ENCODE results near the gene CCDC57.
A peak's percentile ranks its signal among the peaks of the same experiment; 100 is the strongest.
"Not testable (repeated sequence)": the region's sequence is repeated elsewhere in the genome, so short reads cannot be mapped to it uniquely, and the experiment has no call there.

The CCDC57 gene

DNA sequence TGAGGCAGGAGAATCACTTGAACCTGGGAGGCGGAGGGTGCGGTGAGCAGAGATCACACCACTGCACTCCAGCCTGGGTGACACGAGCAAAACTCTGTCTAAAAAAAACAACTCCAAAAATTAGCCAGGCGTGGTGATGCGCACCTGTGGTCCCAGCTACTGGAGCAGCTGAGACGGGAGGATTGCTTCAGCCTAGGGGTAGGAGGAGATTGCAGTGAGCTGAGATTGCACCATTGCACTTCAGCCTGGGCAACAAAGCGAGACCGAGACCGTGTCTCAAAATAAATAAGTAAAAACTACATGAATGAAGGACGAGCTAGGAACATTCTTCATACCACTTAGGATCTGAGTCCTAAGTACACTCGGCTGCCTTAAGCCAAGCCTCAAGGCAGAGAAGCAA lies 35.4 kb downstream of the CCDC57 start:
- no peak for DNase-seq (ENCODE audit: low read depth, low spot score)

DNA sequence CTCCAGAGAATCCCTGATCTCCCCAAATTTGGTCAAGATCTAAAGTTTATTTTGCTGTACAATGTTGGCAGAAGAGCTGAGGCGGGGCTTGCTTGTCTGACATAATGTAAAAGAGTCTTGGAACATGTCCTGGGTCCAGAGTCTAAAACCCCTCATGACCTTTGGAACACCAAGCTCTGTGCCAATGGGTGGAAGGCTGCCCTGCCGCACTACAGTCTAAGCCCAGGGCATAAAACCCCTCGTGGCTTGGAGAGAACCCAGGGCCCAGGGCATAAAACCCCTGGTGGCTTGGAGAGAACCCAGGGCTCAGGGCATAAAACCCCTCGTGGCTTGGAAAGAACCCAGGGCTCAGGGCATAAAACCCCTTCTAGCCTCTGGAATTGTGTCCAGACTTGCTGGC lies 36.7 kb downstream of the CCDC57 start:
- no peak for DNase-seq (ENCODE audit: low read depth, low spot score)

DNA sequence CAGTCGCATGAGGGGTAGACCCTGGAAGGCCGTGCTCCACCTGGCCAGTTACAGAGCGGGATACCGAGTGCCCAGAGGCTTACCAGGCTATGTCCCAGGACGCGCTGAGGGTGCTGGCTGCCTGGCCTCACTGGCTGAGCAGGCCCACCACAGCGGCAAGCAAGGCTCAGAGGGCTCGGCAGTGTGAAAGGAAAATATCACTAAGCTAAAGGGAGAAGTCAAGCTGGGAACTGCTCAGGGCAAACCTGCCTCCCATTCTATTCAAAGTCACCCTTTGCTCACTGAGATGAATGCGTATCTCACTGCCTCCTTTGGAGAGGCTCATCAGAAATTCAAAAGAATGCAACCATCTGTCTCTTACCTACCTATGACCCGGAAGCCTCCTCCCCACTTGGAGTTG lies 37.4 kb downstream of the CCDC57 start:
- DNase-seq (ENCODE audit: low read depth, low spot score), result no peak

DNA sequence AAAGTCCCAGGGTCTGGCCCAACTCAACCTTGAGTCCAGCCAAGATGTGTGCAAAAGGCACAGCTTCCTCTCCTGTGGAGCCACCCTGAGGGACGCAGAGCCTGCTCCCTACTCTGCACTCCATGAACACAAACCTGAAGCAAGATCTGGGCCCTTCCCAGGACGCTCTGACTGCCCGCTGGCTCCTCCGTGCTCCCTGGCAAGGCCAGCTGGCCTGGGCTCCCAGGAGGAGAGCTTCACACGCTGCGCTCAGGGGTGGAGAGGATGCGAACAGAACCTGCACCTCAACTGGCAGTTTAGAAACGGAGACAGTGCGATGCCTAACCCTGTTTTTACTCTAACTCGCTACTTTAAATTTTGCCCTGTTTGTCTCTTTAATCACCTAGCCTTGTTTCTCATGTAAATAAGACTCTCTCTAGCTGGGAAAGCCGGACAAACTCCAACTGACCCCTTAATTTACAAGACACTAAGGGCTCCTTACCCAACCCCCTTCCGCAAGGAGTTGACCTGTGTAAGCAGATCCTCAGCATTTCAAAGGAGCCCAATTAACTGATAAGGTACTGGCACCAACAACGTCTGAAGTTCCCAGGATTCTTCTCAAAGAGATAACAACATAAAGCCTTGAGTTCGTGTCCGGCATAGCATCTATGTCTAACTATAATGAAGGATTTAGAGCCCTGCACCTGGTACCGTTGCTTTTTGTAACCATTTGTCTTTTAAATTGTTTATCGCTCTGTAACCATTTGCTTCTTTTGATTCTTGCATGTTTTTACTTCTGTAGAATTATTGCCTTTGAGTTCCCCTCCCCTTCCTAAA lies 38.4 kb downstream of the CCDC57 start:
- not testable (repeated sequence) for DNase-seq (ENCODE audit: low read depth, low spot score)

DNA sequence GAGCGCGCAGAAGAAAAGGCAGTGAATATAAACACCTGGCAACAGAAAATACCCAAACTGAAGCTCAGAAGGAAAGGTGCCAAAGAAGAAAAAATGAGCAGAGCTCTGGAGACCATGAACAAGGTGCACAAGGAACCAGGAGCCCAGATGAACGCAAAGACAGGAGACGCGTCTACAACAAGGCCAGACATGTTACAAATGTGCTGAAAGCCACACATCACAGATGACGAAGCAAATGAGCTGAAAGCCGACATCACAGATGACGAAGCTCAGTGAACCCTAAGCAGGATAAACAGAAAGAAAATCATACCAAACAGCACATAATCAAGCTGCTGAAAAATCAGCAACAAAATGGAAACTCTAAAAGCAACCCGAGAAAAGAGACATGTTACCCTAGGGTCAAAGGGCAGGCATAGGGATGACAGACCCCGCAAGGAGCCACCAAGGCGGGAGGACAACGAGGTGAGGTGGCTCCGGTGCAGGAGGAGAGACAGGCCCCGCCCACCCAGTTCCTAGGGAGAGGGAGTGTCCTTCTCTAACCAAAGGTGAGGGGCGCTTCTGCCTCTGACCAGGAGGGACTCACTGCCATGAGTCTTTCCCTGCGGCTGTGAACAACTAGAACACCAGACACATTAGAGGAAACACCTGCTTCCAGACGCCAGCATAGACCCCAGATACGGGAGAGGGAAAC lies 39.1 kb downstream of the CCDC57 start:
- no peak for DNase-seq (ENCODE audit: low read depth, low spot score)

DNA sequence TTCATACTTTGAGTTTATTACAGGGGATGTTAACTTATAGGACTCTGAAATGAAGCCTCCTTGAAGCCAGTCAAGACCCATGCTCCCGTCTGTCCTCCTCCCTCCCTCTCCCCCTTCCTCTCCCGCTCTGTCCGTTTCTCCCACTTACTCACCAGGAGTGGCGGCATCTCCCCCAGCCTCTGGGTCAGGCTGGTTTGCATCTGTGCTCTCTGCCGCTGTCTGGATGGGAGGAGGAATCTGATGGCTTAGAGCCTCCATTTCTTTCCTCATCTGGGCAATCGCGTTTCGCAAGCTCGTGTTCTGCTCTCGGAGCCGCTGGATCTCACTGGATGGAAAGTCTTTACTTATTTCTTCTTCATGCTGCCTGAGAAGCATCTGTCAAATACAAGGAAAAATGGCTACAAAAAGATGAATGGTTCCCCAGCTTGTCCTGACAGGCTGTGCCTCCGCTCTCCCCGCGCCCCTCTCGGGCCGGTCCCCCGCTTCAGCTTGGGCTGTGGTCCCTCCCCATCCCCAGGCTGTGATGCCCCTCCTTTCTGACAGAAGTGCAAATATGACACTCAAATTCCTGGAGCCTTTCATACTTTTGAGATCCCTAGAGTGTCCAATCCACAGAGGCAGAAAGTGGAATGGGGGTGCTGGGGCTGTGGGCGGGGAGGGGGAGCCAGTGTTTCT lies 40.0 kb downstream of the CCDC57 start:
- DNase-seq (ENCODE audit: low read depth, low spot score), result no peak

DNA sequence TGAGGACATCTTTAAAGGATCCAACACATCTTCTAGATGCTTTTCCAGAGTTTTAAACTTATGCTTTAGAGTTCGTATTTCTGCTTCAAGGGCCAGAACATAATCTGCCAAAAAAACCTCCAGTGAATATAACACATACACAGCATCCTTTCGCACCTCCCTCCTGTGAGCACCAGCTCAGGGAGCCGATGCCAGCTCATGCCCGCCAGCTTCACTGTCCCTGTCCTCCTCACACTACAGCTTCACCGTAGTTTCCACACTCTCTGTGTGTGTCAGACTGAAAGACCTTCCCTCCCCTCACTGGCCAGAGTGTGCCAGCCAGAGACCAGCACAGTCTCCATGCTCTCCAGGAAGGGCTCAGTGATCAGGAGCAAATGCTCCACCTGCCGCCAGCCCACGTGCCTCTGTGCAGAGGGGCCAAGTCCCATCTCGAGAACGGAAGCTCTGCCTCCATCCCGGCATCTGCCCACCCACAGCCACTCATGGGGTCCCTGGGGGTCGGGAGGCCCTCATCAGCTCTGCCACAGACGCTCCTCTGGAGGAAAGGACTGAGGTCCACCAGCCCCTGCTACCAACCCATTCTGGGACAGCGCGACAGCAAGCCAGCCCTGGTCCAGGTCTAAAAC lies 40.8 kb downstream of the CCDC57 start:
- no peak for DNase-seq (ENCODE audit: low read depth, low spot score)

DNA sequence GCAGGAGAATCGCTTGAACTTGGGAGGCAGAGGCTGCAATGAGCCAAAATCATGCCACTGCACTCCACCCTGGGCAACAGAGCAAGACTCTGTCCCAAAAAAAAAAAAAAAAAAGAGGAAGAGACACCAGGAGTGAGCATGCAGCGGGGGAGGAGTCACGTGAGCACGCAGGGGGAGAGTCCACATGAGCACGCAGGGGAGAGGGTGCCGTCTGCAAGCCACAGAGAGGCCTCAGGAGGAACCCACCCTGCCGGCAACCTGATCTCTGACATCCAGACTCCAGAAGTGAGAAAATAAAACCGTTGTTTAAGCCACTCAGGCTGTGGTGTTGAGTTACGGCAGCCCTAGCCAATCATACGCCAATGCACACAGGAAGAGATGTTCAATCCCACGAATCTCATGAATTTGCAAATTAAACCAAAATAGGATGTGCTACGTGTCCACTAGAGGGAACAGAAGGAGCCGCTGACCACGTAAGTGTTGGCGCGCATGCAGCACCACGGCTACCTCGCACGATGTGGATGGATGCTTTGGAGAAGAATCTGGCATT lies 42.2 kb downstream of the CCDC57 start:
- no peak for DNase-seq (ENCODE audit: low read depth, low spot score)

DNA sequence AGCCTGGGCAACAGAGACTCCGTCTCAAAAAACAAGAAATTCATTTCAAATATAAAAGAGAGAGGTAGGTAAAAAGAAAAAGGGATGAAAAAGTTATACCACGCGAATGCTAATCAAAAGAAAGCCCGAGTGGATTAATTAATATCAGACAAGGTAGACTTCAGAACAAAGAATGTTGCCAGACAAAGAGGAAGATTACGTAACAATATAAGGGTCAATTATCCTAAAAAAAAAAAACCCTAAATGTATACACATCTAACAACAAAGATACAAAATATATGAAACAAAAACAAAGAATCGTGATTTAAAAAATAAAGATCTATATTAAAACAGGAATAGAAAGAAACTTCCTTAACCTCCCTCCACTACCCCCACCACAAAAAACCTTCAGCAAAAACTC lies 44.1 kb downstream of the CCDC57 start:
- DNase-seq (ENCODE audit: low read depth, low spot score), result no peak

DNA sequence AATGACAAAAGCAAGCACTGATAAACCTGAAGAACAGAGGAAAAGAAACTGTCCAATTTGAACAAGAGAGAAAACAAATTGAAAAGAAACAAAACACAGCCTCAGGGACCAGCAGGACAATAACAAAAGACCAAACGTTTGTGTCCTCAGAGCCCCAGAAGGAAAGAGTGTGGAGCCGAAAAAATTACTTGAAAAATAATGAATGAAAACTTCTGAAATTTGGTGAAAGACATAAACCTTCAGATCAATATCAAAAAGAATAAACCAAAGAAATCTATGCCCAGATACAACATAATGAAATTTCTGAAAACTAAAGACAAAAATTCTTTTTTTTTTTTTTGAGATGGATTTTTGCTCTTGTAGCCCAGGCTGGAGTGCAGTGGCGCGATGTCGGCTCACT lies 45.6 kb downstream of the CCDC57 start:
- no peak for DNase-seq (ENCODE audit: low read depth, low spot score)

DNA sequence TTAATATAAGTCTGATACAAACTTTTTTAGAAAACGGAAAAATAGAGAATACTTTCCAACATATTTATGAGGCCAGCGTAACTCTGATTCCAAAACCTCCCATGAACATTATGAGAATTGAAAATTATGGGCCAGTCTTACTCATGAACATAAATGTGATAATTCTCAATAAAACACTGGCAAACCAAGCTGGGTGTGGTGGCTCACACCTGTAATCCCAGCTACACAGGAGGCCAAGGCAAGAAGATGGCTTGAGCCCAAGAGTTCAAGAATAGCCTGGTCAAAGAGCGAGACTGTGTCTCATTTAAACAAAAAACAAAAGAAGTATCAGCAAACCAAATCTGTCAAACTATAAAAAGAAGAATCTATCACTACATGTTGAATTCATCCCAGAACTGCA lies 47.8 kb downstream of the CCDC57 start:
- no peak for DNase-seq (ENCODE audit: low read depth, low spot score)

DNA sequence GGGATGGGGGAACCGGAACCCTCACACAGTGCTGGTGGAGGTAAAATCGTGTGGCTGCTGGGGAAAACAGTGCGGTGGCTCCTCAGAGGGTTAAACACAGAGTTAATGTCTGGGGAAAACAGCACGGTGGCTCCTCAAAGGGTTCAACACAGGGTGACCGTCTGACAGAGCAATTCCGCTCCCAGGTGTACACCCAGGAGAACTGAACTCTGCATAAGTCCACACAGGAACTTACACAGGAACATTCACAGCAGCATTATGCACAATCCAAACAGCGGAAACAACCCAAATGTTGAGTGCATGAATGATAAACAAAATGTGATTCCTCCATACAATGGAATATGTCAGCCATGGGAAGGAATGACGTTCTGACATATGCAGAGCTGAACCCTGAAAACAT lies 51.4 kb downstream of the CCDC57 start:
- no peak for DNase-seq (ENCODE audit: low read depth, low spot score)

DNA sequence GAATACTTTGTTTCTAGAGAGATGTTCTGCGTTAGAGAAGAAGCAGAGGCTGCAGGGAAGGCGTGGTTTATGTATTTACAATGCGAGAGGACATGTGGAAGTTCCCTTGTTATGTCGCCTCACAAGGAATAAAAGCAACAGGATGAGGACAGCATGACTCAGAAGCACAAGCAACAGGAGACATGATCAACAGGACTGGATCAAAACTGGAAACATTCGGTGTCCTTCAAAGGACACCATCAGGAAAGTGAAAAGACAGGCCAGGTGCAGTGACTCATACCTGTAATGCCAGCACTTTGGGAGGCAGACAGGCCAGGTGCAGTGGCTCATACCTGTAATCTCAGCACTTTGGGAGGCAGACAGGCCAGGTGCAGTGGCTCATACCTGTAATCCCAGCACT lies 52.6 kb downstream of the CCDC57 start:
- DNase-seq (ENCODE audit: low read depth, low spot score), result no peak

DNA sequence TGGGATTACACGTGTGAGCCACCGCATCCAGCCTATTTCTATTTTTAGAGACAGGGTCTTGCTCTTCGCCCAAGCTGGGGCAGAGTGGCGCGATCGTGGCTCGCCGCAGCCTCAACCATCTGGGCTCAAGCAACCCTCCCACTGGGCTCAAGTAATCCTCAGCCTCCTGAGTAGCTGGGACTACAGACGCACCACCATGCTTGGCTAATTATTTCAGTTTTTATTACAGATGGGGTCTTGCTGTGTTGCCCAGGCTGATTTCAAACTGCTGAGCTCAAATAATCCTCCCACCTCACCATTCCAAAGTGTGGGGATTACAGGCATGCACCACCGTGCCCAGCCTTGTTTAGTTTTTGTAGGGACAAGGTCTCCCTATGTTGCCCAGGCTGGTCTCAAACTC lies 53.8 kb downstream of the CCDC57 start:
- DNase-seq (ENCODE audit: low read depth, low spot score), result no peak

DNA sequence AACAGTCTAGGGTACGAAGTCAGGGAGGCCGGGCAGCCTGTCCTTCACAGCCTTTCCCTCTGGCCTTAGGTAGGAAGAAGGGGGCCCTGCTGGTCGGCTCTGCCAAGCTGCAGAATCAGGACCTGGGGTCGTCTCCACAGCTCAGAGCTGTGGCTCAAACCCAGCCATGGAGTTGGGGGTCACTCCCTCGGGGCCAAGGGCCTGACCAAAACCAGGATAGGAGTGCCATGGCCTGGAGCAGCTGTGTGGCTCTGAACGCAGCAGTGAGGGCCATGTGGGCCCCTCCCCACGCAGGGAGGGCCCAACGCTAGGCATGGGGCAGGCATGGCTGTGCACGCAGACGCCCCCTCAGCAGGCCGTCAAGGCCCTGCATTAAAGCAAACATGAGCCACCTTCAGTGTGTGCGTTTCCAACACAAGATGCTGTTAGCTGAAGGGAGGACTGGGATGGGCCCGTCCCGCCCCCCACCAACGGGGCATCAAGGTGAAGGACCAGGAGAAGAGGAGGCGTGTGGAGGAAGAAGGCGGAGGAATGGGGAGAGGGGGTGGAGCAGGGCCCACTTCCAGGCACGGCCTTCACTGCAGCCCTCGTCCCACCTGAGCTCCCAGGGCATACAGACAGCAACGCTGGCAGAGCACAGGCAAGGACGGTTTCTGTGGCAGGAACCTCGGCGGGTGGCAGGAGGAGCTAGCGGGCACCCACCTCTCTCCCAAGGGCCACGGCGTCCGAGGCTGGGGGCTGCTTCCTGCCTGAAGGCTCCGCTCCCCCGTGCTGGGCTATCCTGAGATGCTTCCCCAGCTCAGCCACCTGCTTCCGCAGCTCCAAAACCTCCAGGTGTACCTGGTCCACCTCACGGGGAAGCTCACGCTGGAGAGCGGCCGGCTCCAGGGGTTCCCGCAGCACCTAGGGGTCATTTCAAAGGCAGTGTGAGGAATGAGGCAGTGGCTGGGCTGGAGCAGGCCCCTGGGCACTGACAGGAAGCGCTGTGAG lies 55.3 kb downstream of the CCDC57 start:
- DNase-seq (ENCODE audit: low read depth, low spot score), result no peak

DNA sequence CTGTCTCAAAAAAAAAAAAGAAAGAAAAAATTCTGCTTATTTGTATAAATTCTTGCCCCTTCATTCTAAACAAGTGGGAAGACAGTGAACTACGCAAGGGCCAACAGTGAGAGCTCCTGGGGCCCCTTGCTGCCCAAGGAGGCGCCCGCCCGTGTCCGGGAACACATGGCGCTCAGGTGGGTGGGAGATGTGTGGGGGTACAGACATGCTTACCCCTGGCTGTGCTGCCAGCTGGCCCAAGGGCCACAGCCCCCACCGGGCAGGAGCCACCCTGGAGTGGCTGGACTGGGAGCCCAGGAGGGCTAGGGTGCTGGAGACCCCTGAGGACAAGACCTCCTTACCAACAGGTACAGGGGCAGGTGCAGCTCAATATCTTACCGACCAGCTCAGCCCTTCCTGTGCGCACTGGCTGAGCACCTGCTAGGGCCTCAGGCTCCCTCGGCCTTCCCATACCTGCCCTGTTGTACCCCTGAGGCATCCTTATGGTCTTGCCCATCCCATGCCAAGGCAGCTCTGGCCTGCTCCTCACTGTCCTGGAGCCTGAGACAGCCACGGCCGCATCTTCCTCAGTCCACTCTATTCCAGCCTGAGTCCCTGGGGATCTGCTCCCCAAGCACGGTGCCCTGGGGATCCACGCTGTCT lies 56.2 kb downstream of the CCDC57 start:
- no peak for DNase-seq (ENCODE audit: low read depth, low spot score)

DNA sequence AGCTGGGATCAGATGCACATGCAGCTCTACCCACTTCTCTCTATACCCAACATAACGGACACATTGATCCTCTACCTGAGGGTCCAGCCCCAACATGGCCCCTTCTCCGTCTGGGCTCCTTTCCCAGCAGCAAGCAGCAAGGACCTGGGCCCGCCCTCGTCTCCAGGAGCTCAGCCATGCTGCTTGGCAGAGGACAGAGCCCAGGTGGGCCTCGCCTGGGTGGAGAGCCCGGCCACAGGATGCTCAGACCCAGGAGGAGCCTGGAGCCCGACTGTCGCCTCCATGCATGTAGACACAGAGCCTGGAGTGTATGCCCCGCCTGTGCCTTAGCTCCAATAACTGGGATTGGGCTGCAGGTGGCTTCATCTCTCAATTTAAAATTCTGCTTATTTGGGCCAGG lies 57.0 kb downstream of the CCDC57 start:
- no peak for DNase-seq (ENCODE audit: low read depth, low spot score)

DNA sequence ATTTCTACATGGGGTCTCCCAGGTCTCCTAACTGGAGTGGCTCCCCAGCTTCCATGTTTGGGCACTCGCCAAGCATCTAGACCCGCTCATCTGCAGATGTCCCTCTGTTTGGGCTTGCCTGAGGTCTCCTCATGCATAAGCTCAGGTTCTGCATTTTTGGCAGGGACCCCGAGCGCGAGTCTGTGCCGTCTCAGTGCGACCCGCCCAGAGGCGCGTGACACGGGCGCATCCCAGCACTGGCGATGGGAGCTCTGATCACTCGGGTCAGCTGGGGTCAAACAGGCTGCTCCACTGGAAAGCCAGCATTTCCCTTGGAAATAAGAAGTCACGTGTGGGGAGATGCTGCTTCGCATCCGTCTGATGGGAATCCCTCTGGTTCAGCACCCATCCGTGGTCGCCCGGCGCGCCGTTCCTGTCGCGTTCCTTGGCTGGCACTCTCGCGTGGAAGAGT lies 57.7 kb downstream of the CCDC57 start:
- DNase-seq (ENCODE audit: low read depth, low spot score), result no peak

DNA sequence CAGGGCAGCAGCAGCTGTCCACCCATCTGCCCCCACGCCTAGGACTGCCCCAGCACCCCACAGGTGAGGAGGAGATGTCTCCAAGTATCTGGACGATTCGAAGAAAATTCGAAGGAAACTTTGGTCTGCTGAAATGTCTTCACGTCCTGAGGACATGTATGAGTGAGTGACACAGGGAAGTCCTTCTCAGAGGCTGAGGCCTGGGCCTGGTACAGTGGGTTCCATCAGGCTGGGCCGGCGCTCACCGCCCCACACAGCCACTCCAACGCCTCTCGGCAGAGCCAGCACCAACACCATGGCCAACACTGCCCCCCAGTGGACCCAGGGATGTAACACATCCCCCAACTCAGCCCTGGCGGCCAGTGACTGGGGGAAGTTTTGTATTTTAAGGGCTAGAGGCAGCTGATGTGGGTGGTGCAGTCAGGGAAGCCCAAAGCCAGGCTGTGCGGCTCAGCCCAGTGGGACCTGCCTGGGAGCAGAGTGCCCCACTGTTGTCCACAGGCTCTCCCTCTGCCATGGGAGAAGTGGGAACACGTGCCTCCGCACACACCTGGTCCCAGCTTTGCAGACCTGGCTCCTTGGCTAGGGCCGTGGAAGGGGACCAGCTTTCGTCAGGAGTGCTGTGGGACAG lies 58.8 kb downstream of the CCDC57 start:
- peak; percentile 60 for DNase-seq (ENCODE audit: low read depth, low spot score)

DNA sequence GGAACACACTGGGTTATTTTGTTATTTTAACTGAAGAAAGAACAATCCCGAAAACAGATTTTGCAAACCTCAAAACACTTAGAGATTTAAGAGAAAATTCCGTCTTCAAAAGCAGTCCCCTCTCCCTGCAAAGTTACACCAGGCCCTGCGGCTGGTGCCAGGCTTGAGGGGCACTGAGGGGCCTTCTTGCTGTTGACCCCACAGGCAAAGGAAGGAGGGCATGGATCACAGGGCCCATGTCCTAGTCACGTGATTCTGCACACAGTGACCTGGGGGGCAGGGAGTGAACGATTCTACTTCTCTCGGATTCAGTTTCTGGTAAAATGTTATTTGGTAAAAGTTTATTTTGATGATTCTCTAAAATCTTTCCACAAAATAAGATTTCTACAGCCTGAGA lies 59.3 kb downstream of the CCDC57 start:
- DNase-seq (ENCODE audit: low read depth, low spot score), result no peak

Measured in activated naive CD8-positive, alpha-beta T cell treated with anti-CD3 and anti-CD28 coated beads, Interleukin-2, amount 50 U/mL, for 16 hours (primary cell).